Measurements from ENCODE around the gene RAET1E.
"Not testable (repeated sequence)": the region's sequence is repeated elsewhere in the genome, so short reads cannot be mapped to it uniquely, and the experiment has no call there.

The RAET1E gene

GRCh38 chr6:149908480-149908879 lies 10.6 kb upstream of the RAET1E start:
- DNase-seq, result not testable (repeated sequence)

- DNase-seq, result no peak
Observed at GRCh38 chr6:149907317-149907716, 9.4 kb upstream of the RAET1E start.

DNA sequence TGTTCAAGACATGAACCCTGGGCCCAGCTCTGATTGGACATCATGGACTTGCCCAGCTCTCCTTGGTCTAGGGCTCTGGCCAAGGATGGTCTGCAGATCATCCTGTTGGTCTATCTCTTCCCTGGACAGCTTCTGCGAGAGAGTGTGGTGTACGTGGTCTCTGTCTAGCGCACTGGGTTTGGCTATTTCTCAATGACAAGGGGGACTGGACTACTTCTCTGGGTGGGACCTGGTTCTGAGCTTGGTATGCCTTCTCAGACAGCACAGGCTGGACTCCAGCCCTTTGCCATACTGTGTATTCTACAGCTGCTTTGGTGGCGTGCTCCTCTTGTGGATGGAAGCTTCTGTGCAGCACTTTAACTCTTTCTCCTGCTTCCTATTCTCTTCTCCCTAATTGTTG lies 8.5 kb upstream of the RAET1E start:
- no peak for DNase-seq

GRCh38 chr6:149905911-149906371 lies 8.0 kb upstream of the RAET1E start:
- DNase-seq, result no peak

DNA sequence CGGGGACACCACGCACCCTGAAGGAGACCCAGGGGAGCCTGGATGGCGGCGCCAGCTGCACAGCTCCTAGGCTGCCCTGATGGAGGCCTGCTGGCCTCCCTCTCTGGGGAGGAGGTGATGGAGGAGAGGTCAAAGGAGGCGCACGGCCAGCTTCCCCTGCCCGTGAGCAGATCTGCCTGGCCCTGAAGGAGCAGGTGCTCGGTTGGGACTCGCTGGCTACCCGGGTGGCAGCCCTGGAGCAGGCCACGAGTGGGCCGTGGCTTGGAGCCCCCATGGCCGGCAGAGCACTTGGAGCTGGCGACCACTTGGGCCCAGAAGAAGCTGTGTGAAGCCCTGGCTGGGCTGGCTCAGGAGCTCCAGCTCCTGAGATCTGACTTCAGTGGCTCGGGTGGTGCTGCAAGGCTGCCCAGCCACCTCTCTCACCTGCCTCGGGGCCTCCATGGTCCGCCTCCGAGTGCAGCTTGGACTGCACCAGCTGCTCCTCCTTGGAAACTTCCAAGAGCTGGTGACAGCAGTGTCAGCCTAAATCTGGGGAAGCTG lies 7.5 kb upstream of the RAET1E start:
- DNase-seq, result no peak

DNA sequence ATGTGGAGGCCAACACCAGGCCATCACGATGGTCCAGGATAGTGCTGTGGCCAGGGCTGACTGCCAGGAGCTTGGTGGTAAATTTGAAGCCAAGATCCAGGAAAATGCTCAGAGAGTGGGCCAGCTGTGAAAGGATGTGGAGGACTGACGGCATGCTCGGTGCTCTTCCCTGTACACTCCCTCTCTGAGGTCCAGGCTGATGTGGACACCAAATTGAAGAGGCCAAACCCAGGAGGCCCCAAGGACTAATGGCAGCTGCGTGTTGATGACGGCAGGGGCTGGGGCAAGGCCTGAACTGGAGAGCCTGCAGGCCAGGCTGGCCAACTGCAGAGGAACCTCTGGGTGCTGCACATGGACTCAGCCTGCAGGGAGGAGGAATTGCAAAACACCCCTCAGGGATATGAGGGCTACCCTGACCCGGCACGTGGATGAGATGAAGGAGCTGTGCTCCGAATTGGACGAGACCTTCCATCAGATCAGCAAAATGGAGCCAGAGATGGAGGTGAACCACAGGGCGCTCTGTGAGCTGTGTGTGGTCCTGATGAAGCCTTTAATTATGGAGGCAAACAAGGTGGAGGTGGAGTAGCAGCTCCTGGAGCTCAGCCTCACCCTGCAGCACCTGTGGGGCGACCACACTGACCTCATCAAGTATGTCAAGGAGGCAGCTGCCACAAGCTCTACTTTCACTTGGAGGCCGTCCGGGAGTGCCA lies 6.9 kb upstream of the RAET1E start:
- DNase-seq, result no peak

GRCh38 chr6:149903938-149904611 lies 6.2 kb upstream of the RAET1E start:
- DNase-seq, result no peak

- DNase-seq, result no peak
Observed at GRCh38 chr6:149901444-149902140, 3.7 kb upstream of the RAET1E start.

GRCh38 chr6:149900620-149901443 lies 2.9 kb upstream of the RAET1E start:
- no peak for DNase-seq

DNA sequence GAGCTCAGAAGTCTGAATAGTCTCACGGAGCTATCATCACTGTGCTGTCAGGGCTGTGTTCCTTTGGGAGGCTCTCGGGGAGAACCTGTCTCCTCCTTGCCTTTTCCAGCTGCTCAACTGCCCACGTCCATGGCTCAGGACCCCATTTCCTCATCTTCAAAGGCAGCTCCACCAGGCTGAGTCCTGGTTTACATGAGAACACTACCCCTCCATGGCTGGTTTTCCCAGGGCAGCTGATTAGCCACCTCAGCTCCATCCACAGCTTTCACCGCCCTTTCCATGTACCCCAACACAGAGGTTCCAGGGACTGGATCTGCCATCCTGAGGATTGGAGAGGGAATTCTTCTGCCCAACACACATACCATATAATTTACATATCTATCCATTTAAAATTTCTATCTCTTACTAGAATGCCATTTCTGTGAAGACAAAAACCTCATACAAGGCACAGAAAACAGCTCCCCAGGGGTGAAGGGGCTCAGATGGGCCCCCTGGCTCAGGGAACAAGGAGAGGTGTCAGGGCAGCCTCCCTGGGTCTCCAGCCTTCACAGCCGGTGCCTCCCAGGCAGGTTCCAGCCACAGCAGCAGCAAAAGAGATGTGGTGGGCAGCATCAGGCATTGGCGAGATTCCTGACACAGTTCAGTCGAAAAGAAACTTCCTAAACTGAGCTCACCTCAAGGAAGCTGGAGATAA lies 2.2 kb upstream of the RAET1E start:
- DNase-seq, result no peak

DNA sequence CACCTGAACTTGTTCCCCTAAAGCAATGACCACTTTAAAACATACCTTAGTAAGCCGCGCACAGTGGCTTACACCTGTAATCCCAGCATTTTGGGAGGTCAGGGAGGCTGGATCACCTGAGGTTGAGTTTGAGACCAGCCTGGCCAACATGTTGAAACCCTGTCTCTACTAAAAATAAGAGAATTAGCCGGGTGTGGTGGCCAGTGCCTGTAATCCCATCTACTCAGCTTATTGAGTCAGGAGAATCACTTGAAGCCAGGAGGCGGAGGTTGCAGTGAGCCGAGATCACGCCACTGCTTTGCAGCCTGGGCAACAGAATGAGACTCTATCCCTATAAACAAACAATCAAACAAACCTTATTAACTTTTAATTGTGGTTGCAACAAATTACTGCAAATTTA lies 1.6 kb upstream of the RAET1E start:
- no peak for DNase-seq

DNA sequence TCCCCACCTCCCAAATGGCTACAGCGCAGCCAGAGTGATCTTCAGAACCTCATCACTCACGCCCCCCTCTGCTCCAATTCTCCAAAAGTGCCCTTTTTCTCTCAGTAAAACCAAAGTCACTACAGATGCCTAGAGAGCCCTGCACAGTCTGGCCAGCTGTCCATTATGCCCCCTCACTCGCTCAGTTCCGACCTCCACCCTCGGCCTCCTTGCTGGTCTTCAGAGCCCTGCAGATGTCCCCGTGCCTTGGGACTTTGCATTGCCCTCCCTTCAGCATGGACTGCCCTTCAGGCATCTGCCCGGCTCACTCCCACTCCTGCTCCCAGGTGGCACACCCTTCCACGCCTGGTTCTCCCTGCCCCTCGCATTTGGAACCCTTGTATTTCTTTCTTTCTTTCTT lies 1.1 kb upstream of the RAET1E start:
- no peak for DNase-seq

DNA sequence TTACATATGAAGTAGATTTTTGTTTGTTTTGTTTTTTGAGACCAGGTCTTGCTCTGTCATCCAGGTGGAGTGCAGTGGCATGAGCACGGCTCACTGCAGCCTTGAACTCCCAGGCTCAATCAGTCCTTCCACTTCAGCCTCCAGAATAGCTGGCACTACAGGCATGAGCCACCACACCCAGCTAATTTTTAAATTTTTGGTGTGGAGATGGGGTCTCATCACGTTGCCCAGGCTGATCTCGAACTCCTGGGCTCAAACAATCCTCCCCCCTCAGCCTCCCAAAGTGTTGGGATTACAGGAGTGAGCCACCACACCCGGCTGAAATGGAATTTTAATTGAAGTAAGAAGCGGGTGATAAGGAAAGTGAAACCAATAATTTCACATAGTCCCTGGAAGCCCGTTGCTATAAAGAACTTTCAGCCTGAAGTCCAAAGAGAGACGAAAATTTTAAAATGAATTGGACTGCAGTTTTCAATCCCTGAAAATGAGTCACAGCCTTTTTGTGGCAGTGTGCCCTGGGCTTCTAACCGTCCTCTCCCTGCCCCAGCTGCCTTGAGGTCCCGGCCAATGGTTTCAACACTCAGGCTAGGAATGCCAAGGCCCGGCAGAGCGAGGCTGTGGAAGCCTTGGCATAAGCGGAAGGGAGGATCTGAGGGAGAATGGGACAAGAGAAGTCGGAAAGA lies 757 bp downstream of the RAET1E start:
- DNase-seq, result no peak

DNA sequence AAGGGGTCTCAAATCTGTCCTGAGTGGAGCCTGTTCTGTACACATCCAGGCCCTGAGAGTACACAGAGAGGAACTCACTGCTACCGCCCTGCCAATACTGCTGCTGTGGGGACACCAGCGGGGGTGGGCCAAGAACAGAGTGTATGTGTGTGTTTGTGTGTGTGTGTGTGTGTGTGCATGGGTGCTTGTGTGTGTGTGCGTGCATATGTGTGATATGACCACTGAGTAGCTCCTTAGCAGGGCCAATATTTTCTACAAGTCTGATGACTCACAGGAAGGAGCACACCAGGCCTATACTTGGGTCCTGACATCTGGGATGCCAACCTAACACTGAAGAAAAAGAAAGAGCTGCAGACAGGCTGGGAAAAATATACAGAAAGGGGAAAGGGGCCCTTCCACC lies 1.4 kb downstream of the RAET1E start:
- no peak for DNase-seq

- no peak for DNase-seq
Observed at GRCh38 chr6:149895833-149896271, 2.1 kb downstream of the RAET1E start.

DNA sequence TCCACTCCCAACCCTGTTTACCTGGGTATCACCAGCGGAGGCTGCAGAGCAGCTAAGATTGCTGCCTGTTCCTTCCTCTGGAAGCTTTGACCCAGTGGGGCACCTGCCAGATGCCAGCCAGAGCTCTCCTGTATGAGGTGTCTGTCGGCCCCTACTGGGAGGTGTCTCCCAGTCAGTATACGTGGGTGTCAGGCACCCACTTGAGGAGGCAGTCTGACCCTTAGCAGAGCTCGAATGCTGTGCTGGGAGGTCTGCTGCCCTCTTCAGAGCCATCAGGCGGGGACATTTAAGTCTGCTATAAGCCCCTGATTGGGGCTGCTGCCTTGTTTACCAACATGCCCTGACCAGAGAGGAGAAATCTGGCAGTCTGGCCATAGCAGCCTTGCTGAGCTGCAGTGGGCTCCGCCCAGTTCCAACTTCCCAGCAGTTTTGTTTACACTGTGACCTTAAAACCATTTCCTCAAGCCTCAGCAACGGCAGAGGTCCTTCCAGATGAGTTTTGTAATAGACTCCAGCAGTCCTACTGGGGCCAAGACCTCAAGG lies 2.8 kb downstream of the RAET1E start:
- DNase-seq, result no peak

GRCh38 chr6:149891864-149892263 lies 6.0 kb downstream of the RAET1E start:
- DNase-seq, result not testable (repeated sequence)

GRCh38 chr6:149891259-149891658 lies 6.7 kb downstream of the RAET1E start:
- no peak for DNase-seq

GRCh38 chr6:149890629-149891045 lies 7.3 kb downstream of the RAET1E start:
- no peak for DNase-seq

DNA sequence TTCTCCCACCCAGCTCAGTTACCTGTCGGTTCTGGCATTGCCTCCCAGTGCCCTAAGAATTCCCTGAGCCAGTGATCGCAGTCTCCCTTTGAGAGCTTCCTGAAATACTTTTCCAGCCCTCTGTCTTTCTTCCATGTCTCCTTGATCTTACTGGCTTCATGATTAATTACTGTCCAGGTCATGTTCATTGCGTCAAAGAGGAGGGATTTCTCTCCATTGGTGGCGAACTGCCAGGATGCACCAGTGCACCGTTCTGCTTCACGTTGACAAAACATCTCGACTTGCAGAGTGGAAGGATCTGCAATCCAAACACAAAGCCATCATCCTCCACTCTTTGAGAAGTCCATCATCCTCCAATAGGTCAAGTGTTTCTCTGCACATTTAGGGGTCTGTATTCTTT lies 8.6 kb downstream of the RAET1E start:
- DNase-seq, result no peak

DNA sequence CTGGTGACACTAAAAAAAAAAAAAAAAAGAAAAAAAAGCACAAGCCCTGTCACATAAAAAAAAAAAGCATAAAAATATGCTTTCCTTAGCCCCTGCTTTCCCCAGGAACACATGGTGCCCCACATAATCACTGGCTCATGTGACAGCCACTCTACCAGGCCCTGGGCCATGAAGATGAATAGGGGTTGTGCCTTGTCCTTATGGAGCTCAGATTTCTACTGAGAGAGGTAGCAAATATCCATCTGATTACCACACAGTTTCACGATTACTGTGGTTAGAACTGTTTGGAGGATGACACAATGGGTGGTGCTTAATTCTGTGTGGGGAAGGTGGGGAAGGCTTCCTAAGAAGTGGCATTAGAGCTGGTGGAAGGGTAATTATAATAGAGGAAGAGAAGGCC lies 9.3 kb downstream of the RAET1E start:
- no peak for DNase-seq

Measured in cortex of kidney (tissue), 1 donor.